ENCODE results near the gene GRIA1. TPM values are rescaled to one million over a fixed set of nuclear protein-coding genes. Genes with fewer than 3 reads are reported as not detected.

The GRIA1 gene
- total RNA-seq, 1 donor, result 1.1 TPM

- Histone ChIP-seq H3K79me2 (ENCODE audit: insufficient read depth, low read length) (no peaks in the 10 kb centered on the region), H3K9me3 (ENCODE audit: low read depth, low read length) (no peaks in the 10 kb centered on the region), H3K4me2 (ENCODE audit: insufficient read depth, low read length) (no peak overlapping the region), H2AFZ (ENCODE audit: low read length) (no peak overlapping the region), H3K27me3 (ENCODE audit: insufficient read depth, low read length) (no peaks in the 10 kb centered on the region), H3K27ac (ENCODE audit: low read depth, low read length) (no peak overlapping the region), H3K4me1 (ENCODE audit: insufficient read depth, low read length) (no peaks in the 10 kb centered on the region), H3K36me3 (ENCODE audit: insufficient read depth, low read length) (no peaks in the 10 kb centered on the region), H3K4me3 (ENCODE audit: insufficient read depth, low read length) (no peak overlapping the region), H4K20me1 (ENCODE audit: insufficient read depth, low read length) (no peaks in the 10 kb centered on the region)
- no peak for TF ChIP-seq CTCF (IDR thresholded peaks at IDR 0.05; ENCODE audit: extremely low read depth, low read depth, low read length)
- DNase-seq (ENCODE audit: insufficient read length, low spot score, missing footprints), result no peak
These were observed 287.5 kb downstream of the GRIA1 start for GRCh38 chr5:153777681-153778581.

GRCh38 chr5:153779836-153780235 is 289.4 kb downstream of the GRIA1 start:
- no peaks in the 10 kb centered on the region for H4K20me1 ChIP-seq (ENCODE audit: insufficient read depth, low read length)
- no peak overlapping the region for H3K27ac ChIP-seq (ENCODE audit: low read depth, low read length)
- no peak for TF ChIP-seq CTCF (IDR thresholded peaks at IDR 0.05; ENCODE audit: extremely low read depth, low read depth, low read length)
- no peaks in the 10 kb centered on the region for H3K27me3 ChIP-seq (ENCODE audit: insufficient read depth, low read length)
- no peaks in the 10 kb centered on the region for H3K36me3 ChIP-seq (ENCODE audit: insufficient read depth, low read length)
- DNase-seq (ENCODE audit: insufficient read length, low spot score, missing footprints), result no peak
- H3K9me3 ChIP-seq (ENCODE audit: low read depth, low read length), result no peaks in the 10 kb centered on the region
- no peak overlapping the region for H3K4me2 ChIP-seq (ENCODE audit: insufficient read depth, low read length)
- no peak overlapping the region for H2AFZ ChIP-seq (ENCODE audit: low read length)
- no peak overlapping the region for H3K4me3 ChIP-seq (ENCODE audit: insufficient read depth, low read length)
- no peaks in the 10 kb centered on the region for H3K79me2 ChIP-seq (ENCODE audit: insufficient read depth, low read length)
- no peaks in the 10 kb centered on the region for H3K4me1 ChIP-seq (ENCODE audit: insufficient read depth, low read length)

- no peak for TF ChIP-seq CTCF (IDR thresholded peaks at IDR 0.05; ENCODE audit: extremely low read depth, low read depth, low read length)
- no peak overlapping the region for H3K4me3 ChIP-seq (ENCODE audit: insufficient read depth, low read length)
- no peaks in the 10 kb centered on the region for H3K27me3 ChIP-seq (ENCODE audit: insufficient read depth, low read length)
- no peak for DNase-seq (ENCODE audit: insufficient read length, low spot score, missing footprints)
- no peaks in the 10 kb centered on the region for H3K4me1 ChIP-seq (ENCODE audit: insufficient read depth, low read length)
- no peak overlapping the region for H3K4me2 ChIP-seq (ENCODE audit: insufficient read depth, low read length)
- no peaks in the 10 kb centered on the region for H3K9me3 ChIP-seq (ENCODE audit: low read depth, low read length)
- H3K79me2 ChIP-seq (ENCODE audit: insufficient read depth, low read length), result no peaks in the 10 kb centered on the region
- H3K36me3 ChIP-seq (ENCODE audit: insufficient read depth, low read length), result no peaks in the 10 kb centered on the region
- no peaks in the 10 kb centered on the region for H4K20me1 ChIP-seq (ENCODE audit: insufficient read depth, low read length)
- H3K27ac ChIP-seq (ENCODE audit: low read depth, low read length), result no peak overlapping the region
- no peak overlapping the region for H2AFZ ChIP-seq (ENCODE audit: low read length)
These were observed 290.6 kb downstream of the GRIA1 start for GRCh38 chr5:153780876-153781705.

All from osteoblast (primary cell).